WTC11 (cell line): ENCODE results near the gene C6orf47. TPM values are rescaled to one million over a fixed set of nuclear protein-coding genes. Genes with fewer than 3 reads are reported as not detected.

Source experiments
- ATAC-seq: fragments of 200-7000 bp; cut with Tn5 transposase; 2 replicates; pipeline ENCODE4 v1.10.0; 2021; ENCODE audit warnings: mild to moderate bottlenecking, moderate library complexity
- CTCF ChIA-PET: fragments of 300-600 bp; sonication (Branson Sonifier 250); formaldehyde crosslinking; loops from one replicate; lab custom pipeline; 2021; ENCODE audit warnings: antibody characterized with exemption; lab: Charles Lee
- POLR2A ChIA-PET: fragments of 350-600 bp; sonication (Branson Sonifier 250); formaldehyde crosslinking; loops from one replicate; lab custom pipeline; 2021; ENCODE audit warnings: antibody characterized with exemption; lab: Charles Lee
- DNase-seq: peaks from one replicate; pipeline ENCODE4 v3.0.0; 2021; ENCODE audit warnings: low spot score
- H3K27ac Mint-ChIP-seq: 2 replicates; pipeline ENCODE4 v1.8.0; 2021; ENCODE audit warnings: mixed read lengths
- H3K27me3 Mint-ChIP-seq: 2 replicates; pipeline ENCODE4 v1.8.0; 2021; ENCODE audit warnings: low read depth, mild to moderate bottlenecking, moderate library complexity, mixed read lengths
- H3K36me3 Mint-ChIP-seq: 2 replicates; pipeline ENCODE4 v1.8.0; 2021; ENCODE audit warnings: mixed read lengths
- H3K4me1 Mint-ChIP-seq: 2 replicates; pipeline ENCODE4 v1.8.0; 2022; ENCODE audit warnings: mixed read lengths
- H3K4me3 Mint-ChIP-seq: 2 replicates; pipeline ENCODE4 v1.8.0; 2021; ENCODE audit warnings: mild to moderate bottlenecking, moderate library complexity, mixed read lengths
- H3K9me3 Mint-ChIP-seq: 2 replicates; pipeline ENCODE4 v1.8.0; 2021; ENCODE audit warnings: mixed read lengths
- CBFB ChIP-seq: sonication (generic); formaldehyde crosslinking; IDR thresholded peaks from 2 replicates; pipeline ENCODE4 v1.8.1; 2022; ENCODE audit warnings: mild to moderate bottlenecking, low read depth, missing genetic modification reagents
- CDX4 ChIP-seq: fragments of 250-450 bp; sonication (Bioruptor Pico); IDR thresholded peaks from 2 replicates; pipeline ENCODE4 v1.9.0; 2021; ENCODE audit warnings: moderate library complexity, mild to moderate bottlenecking, inconsistent platforms, borderline replicate concordance
- HMGXB4 ChIP-seq: sonication (generic); formaldehyde crosslinking; IDR thresholded peaks from 2 replicates; pipeline ENCODE4 v1.8.1; 2023; ENCODE audit warnings: mild to moderate bottlenecking, moderate library complexity, missing genetic modification reagents
- IRF2 ChIP-seq: sonication (generic); formaldehyde crosslinking; IDR thresholded peaks from 2 replicates; pipeline ENCODE4 v1.8.0; 2022; ENCODE audit warnings: low read depth, missing genetic modification reagents, borderline replicate concordance
- NFE2L1 ChIP-seq: sonication (generic); formaldehyde crosslinking; IDR thresholded peaks from 2 replicates; pipeline ENCODE4 v1.8.1; 2023; ENCODE audit warnings: missing genetic modification reagents
- STAT6 ChIP-seq: sonication (generic); formaldehyde crosslinking; conservative IDR thresholded peaks from 2 replicates; pipeline ENCODE4 v1.8.1; 2023; ENCODE audit warnings: mild to moderate bottlenecking, low read depth, missing genetic modification reagents, moderate library complexity
- TEAD1 ChIP-seq: sonication (generic); formaldehyde crosslinking; IDR thresholded peaks from 2 replicates; pipeline ENCODE4 v1.8.0; 2022; ENCODE audit warnings: mild to moderate bottlenecking, missing genetic modification reagents
- USF1 ChIP-seq: sonication (generic); formaldehyde crosslinking; IDR thresholded peaks from 2 replicates; pipeline ENCODE4 v1.8.0; 2022; ENCODE audit warnings: mild to moderate bottlenecking, missing genetic modification reagents
- ZMAT4 ChIP-seq: fragments of 250-450 bp; sonication (Bioruptor Pico); IDR thresholded peaks from 2 replicates; pipeline ENCODE4 v1.9.0; 2021; ENCODE audit warnings: mild to moderate bottlenecking
- ZNF425 ChIP-seq: fragments of 250-450 bp; sonication (Bioruptor Pico); conservative IDR thresholded peaks from 2 replicates; pipeline ENCODE4 v1.9.0; 2021; ENCODE audit warnings: mild to moderate bottlenecking
- total RNA-seq: library from RNA; stranded (reverse); gene quantifications from 3 replicates; pipeline ENCODE4 v1.2.3, GENCODE V29; 2021

Gene C6orf47
- total RNA-seq, 1 experiment from 2014 or later = 16.3 TPM

- TF ChIP-seq HMGXB4 (CRISPR knock-in tag) = 0 out of 2 replicates have a peak, but pooled peaks have one; percentile 12
Measured at GRCh38 chr6:31664790-31665500, 4.4 kb upstream of the C6orf47 start, which contains the start of gene GPANK1 (continued).

- ATAC-seq = no peak
- no peak for TF ChIP-seq IRF2 (CRISPR knock-in tag)
- TF ChIP-seq USF1 (CRISPR knock-in tag) = no peak
- no peak for TF ChIP-seq ZNF425
- no peak for TF ChIP-seq CBFB (CRISPR knock-in tag)
- no peak for TF ChIP-seq TEAD1 (CRISPR knock-in tag)
- no peak for TF ChIP-seq STAT6 (CRISPR knock-in tag)
- no peak for TF ChIP-seq NFE2L1 (CRISPR knock-in tag)
- TF ChIP-seq CDX4 = no peak
- no peak for TF ChIP-seq ZMAT4 (CRISPR knock-in tag)
- TF ChIP-seq, all 79 proteins: peak for 0
- CTCF ChIA-PET = interaction anchor here (0.5 to 1.8 kb wide), 15 partner anchors 11 to 130 kb away, joined by 3 to 7 read pairs (median 4); partner anchors contain the start of genes ATP6V1G2, BAG6 and DDAH2
- peak overlapping the region; percentile 91 for H3K4me3 Mint-ChIP-seq
- no peak for DNase-seq
- peak overlapping the region; percentile 98 for H3K27ac Mint-ChIP-seq
- H3K9me3 Mint-ChIP-seq = no peaks in the 10 kb centered on the region
- POLR2A ChIA-PET = interaction anchor here (0.8 to 1.6 kb wide), 13 partner anchors 10 to 199 kb away, joined by 3 to 9 read pairs (median 3); partner anchors contain the start of genes ABHD16A, BAG6, DDAH2 and DDX39B
- no peaks in the 10 kb centered on the region for H3K27me3 Mint-ChIP-seq
- H3K36me3 Mint-ChIP-seq = peaks cover 47% of the 10 kb centered on the region
- peaks cover 41% of the 10 kb centered on the region for H3K4me1 Mint-ChIP-seq
Measured at GRCh38 chr6:31663961-31664789, 3.6 kb upstream of the C6orf47 start.
